Endothelial cell of umbilical vein (primary cell): ENCODE results near the gene ALG12. TPM values are rescaled to one million over a fixed set of nuclear protein-coding genes. Genes with fewer than 3 reads are reported as not detected.
A peak's percentile ranks its signal among the peaks of the same experiment; 100 is the strongest.

Source experiments
- BruUV-seq: library from RNA; stranded (reverse); fragments of 400-500 nt; replicated peaks from 2 replicates; lab custom pipeline; 2021; lab: Mats Ljungman, UMichigan
- CTCF ChIA-PET: fragments of 300-600, 350-600 bp; sonication (Branson Sonifier 250); formaldehyde crosslinking; loops from one replicate; lab custom pipeline; 2021; ENCODE audit warnings: antibody characterized with exemption, inconsistent platforms; lab: Charles Lee
- POLR2A ChIA-PET: fragments of 300-600, 350-600 bp; sonication (Branson Sonifier 250); formaldehyde crosslinking; loops from one replicate; lab custom pipeline; 2021; ENCODE audit warnings: antibody characterized with exemption, inconsistent platforms; lab: Charles Lee
- DNase-seq: peaks from one replicate; pipeline ENCODE4 v3.0.0-alpha.2; 2011; ENCODE audit warnings: low read depth, low spot score
- FAIRE-seq: peaks from 2 replicates; lab custom pipeline; 2011; peaks lifted over from hg19 to GRCh38; lab: Jason Lieb, UNC
- H2AFZ ChIP-seq: 2 replicates; pipeline ENCODE4 v1.6.0; 2012; ENCODE audit warnings: low read depth, low read length, control low read depth, inconsistent platforms
- H3K27ac ChIP-seq: 2 replicates; pipeline ENCODE4 v1.5.1; 2011; ENCODE audit warnings: low read depth, mild to moderate bottlenecking, control low read depth, low read length, moderate library complexity; ENCODE audit not compliant: insufficient read depth
- H3K27me3 ChIP-seq, 2 experiments: 2 replicates each; pipeline versions ENCODE4 v1.6.0 to v1.6.1; 2011; ENCODE audit warnings: low read length in 2 of 2, mixed read lengths in 1 of 2; ENCODE audit not compliant: control insufficient read depth in 2 of 2, insufficient read depth in 2 of 2
- H3K36me3 ChIP-seq, 2 experiments: 2 replicates in 1 of 2; 3 replicates in 1 of 2; pipeline ENCODE4 v1.5.1; 2011; ENCODE audit warnings: low read length in 2 of 2, mild to moderate bottlenecking in 1 of 2, moderate library complexity in 1 of 2; ENCODE audit not compliant: control insufficient read depth in 2 of 2, insufficient read depth in 2 of 2; ENCODE audit errors: extremely low read depth in 1 of 2
- H3K4me1 ChIP-seq: 3 replicates; pipeline ENCODE4 v1.5.1; 2011; ENCODE audit warnings: mild to moderate bottlenecking, low read length; ENCODE audit not compliant: control insufficient read depth, insufficient read depth; ENCODE audit errors: extremely low read depth
- H3K4me2 ChIP-seq: 2 replicates; pipeline ENCODE4 v1.6.1; 2011; ENCODE audit warnings: low read length, control low read depth, mixed read lengths; ENCODE audit not compliant: insufficient read depth
- H3K4me3 ChIP-seq, 3 experiments: fragments of 200-600 bp in 1 of 3; sonication (generic), shearing (Covaris generic) in 1 of 3; replicated peaks in 1 of 3; 2 replicates each; pipeline ENCODE4 v1.5.1; 2011 to 2016; ENCODE audit warnings: control low read depth in 3 of 3, low read length in 3 of 3, mild to moderate bottlenecking in 2 of 3, inconsistent platforms in 1 of 3, low read depth in 1 of 3, moderate library complexity in 1 of 3; ENCODE audit not compliant: insufficient read depth in 1 of 3
- H3K79me2 ChIP-seq: 2 replicates; pipeline ENCODE4 v1.6.0; 2012; ENCODE audit warnings: low read length, inconsistent platforms; ENCODE audit not compliant: control insufficient read depth, insufficient read depth
- H3K9ac ChIP-seq: replicated peaks from 2 replicates; pipeline ENCODE3; 2011; ENCODE audit warnings: low read length, control low read depth; ENCODE audit not compliant: insufficient read depth; ENCODE audit errors: extremely low read depth
- H3K9me1 ChIP-seq: replicated peaks from 3 replicates; pipeline ENCODE4 v1.6.0; 2011; ENCODE audit warnings: mild to moderate bottlenecking, low read length; ENCODE audit not compliant: control insufficient read depth, insufficient read depth; ENCODE audit errors: extremely low read depth
- H3K9me3 ChIP-seq: replicated peaks from 2 replicates; pipeline ENCODE4 v1.5.1; 2012; ENCODE audit warnings: low read length, inconsistent platforms; ENCODE audit not compliant: control insufficient read depth, insufficient read depth
- H4K20me1 ChIP-seq: replicated peaks from 2 replicates; pipeline ENCODE3; 2011; ENCODE audit warnings: mild to moderate bottlenecking, low read length; ENCODE audit not compliant: control insufficient read depth, insufficient read depth; ENCODE audit errors: extremely low read depth
- EZH2 ChIP-seq: IDR thresholded peaks from 2 replicates; pipeline ENCODE4 v1.6.1; 2012; ENCODE audit warnings: borderline replicate concordance, low read depth, mild to moderate bottlenecking, moderate library complexity, low read length, inconsistent platforms; ENCODE audit not compliant: severe bottlenecking
- FOS ChIP-seq: IDR thresholded peaks from 2 replicates; pipeline ENCODE4 v1.6.1; 2011; ENCODE audit warnings: mild to moderate bottlenecking, low read length, moderate library complexity, borderline replicate concordance; ENCODE audit not compliant: insufficient read depth
- GATA2 ChIP-seq: IDR thresholded peaks from 2 replicates; pipeline ENCODE4 v1.7.0; 2011; ENCODE audit warnings: low read depth, mild to moderate bottlenecking, moderate library complexity, mixed read lengths, low read length; ENCODE audit not compliant: insufficient read length, insufficient read depth
- JUN ChIP-seq: IDR thresholded peaks from 2 replicates; pipeline ENCODE4 v1.6.1; 2011; ENCODE audit warnings: borderline replicate concordance, low read depth; ENCODE audit not compliant: insufficient read length, insufficient read depth
- MYC ChIP-seq: IDR thresholded peaks from one replicate; pipeline ENCODE4 v1.6.1; 2011; ENCODE audit warnings: mild to moderate bottlenecking, low read depth, low read length
- POLR2A ChIP-seq: IDR thresholded peaks from 2 replicates; pipeline ENCODE4 v1.6.1; 2012; ENCODE audit warnings: low read depth, mild to moderate bottlenecking, control low read depth, low read length
- POLR2AphosphoS5 ChIP-seq: IDR thresholded peaks from 2 replicates; pipeline ENCODE4 v1.6.1; 2012; ENCODE audit warnings: low read depth, mild to moderate bottlenecking, control low read depth, low read length, moderate library complexity; ENCODE audit not compliant: insufficient read depth
- dilution Hi-C: fragments of 300-500 bp; cut with MboI; formaldehyde crosslinking; loops from one replicate; pipeline ENCODE4 v1.15.0; 2019; ENCODE audit warnings: low sequenced_read_pairs; ENCODE audit not compliant: extremely low pct_ligation_motif_present
- intact Hi-C: fragments of 100-400 bp; cut with micrococcal nuclease; formaldehyde crosslinking; loops from one replicate; pipeline ENCODE4 v1.10.0; 2022
- polyA plus RNA-seq, 4 experiments: library from polyadenylated mRNA; depleted of rRNA in 3 of 4; stranded (reverse) in 3 of 4; unstranded in 1 of 4; fragments of >200 nt; gene quantifications; 2 replicates each; pipeline versions ENCODE4 v1.2.1 to v1.2.3, GENCODE V29; 2011 to 2012; ENCODE audit warnings: missing spikeins in 1 of 4
- total RNA-seq: library from RNA; stranded (reverse); gene quantifications from 2 replicates; pipeline ENCODE4 v1.2.3, GENCODE V29; 2021
- TF ChIP-seq, protein P1 (sequence below): IDR thresholded peaks from 2 replicates; pipeline ENCODE4 v1.6.1; 2011; ENCODE audit not compliant: insufficient read depth, insufficient read length
- TF ChIP-seq, protein P2 (sequence below), 2 donors: IDR thresholded peaks; 1 replicate in 1 of 2; 2 replicates in 1 of 2; pipeline ENCODE4 v1.5.1; 2011; ENCODE audit warnings: low read length in 2 of 2, mild to moderate bottlenecking in 2 of 2, moderate library complexity in 2 of 2, control low read depth in 1 of 2, inconsistent platforms in 1 of 2, low read depth in 1 of 2; ENCODE audit not compliant: insufficient read depth in 1 of 2; ENCODE audit errors: extremely low read depth in 1 of 2

The ALG12 gene
- total and polyA plus RNA-seq, 2 donors (not counting 3 experiments of a cell fraction or from before 2014, with no cell fraction given) = 14.6 to 18.0 TPM

DNA sequence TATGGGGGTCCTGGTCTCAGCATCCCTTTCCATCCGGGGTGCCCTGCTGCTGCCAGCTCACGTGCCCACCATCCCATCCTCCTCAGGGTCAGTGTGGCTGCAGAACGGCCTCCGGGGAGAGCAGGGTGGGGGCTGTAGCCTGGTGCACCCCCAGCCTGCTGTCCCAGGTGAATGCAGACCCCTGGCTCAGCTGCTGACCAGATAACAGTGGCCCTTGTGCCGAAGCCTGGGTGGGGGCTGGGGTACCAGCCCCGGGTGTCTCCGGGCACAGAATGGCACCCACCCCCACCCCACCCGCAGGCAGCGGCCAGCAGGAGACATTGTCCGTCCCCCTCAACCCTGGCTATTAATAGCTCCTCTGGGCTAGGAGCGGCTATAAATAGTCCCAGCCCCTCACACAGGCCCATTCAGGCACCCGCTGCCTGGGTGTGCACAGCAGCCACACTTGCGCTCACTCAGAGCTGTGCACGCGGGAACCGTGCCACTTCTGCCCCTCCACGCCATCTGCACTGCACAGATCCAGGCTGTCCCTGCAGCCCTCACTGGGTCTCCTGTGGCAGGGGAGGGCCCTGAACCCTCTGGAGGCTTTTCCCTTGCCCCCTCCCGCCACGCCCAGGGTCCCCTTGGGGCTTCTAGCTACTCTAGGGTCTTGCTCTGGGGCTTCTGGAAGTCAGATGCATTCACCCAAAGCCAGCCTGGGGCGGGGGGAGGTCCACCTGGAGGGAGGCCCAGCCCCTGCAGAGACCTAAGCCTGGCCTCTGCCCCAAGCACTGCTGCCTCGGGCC is 18.9 kb upstream of the ALG12 start:
- Histone ChIP-seq H3K9me3 (no peaks in the 10 kb centered on the region), H3K4me3 (no peak overlapping the region), H3K27ac (peak overlapping the region; percentile 85), H3K36me3 (no peaks in the 10 kb centered on the region), H4K20me1 (no peaks in the 10 kb centered on the region), H3K4me2 (no peak overlapping the region), H3K9me1 (no peaks in the 10 kb centered on the region), H3K27me3 (no peaks in the 10 kb centered on the region), H2AFZ (no peak overlapping the region), H3K79me2 (no peaks in the 10 kb centered on the region), H3K4me1 (peaks cover 50% of the 10 kb centered on the region), H3K9ac (peak overlapping the region; percentile 71)
- intact Hi-C loops = loop anchor here (1.0 kb wide), 1 partner anchor 23 kb away; the partner anchor contains the start of gene PIM3
- POLR2A ChIA-PET = interaction anchor here (0.6 to 1.8 kb wide), 6 partner anchors 13 to 30 kb away, joined by 3 to 14 read pairs (median 4); partner anchors contain the start of gene PIM3
- dilution Hi-C loops = no loop called here
- CTCF ChIA-PET = interaction anchor here (0.9 to 4.3 kb wide), 4 partner anchors 23 to 94 kb away, joined by 3 to 34 read pairs (median 3); no protein-coding TSS in a partner anchor
- FAIRE-seq (peak; percentile 62), DNase-seq (peak; percentile 60)
- no peak for TF ChIP-seq GATA2
- TSS peak; percentile 89 for BruUV-seq

DNA sequence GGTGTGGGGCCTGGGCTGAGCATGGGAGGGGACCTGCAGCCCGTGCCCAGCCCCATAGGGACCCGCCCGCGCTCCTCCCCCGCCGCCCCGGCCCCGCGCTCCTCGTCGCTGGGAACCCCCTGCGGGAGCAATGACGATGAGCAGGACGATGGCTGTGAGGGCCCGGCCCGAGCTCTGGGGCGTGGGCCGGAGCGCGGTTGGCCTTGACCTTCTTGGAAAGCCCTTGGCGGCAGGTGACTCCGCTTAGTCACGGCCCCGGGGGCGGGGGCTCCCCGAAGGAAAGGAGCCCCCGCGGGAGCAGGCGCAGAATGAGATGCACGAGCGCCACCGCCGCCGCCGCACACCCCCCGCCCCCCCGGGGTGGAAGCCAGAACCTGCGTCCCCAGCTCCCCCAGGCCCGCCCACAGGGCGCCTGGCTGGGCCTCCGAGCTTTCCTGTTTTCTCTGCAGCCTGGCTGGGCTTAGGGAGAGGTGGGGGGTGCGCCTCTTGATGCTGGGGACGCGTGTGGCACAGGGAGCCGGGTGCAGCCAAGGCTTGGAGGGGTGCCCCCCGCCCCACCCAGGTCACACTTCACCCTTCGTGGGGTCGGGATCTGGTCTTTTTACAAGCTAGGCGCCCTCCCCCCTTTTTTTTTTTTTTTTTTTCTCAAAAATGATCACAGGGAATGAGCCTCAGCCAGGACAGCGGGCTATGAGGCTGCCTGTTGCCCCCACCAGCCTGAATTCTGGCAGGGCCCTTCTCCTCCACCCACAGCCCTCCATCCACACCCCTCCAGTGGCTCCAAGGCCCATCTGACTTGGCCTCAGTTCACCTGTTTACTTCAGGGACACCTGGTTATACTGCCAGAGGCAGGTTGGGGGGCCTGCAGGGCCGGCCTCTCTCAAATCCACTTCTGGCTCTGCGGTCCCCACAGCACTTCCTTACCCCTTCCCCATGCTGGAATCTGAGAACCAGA is 18.1 kb upstream of the ALG12 start:
- peak; percentile 97 for DNase-seq
- dilution Hi-C loops = no loop called here
- peak overlapping the region; percentile 30 for H3K4me2 ChIP-seq
- H4K20me1 ChIP-seq = no peaks in the 10 kb centered on the region
- no peaks in the 10 kb centered on the region for H3K36me3 ChIP-seq
- H3K9ac ChIP-seq = peak overlapping the region; percentile 71
- H2AFZ ChIP-seq = no peak overlapping the region
- no peaks in the 10 kb centered on the region for H3K9me1 ChIP-seq
- peak; percentile 94 for FAIRE-seq
- H3K4me1 ChIP-seq = peaks cover 56% of the 10 kb centered on the region
- H3K9me3 ChIP-seq = no peaks in the 10 kb centered on the region
- no peaks in the 10 kb centered on the region for H3K27me3 ChIP-seq
- ChIA-PET POLR2A (interaction anchor here (0.7 to 1.8 kb wide), 4 partner anchors 10 to 290 kb away, joined by 4 to 14 read pairs (median 8); partner anchors contain the start of gene PIM3), CTCF (interaction anchor here (0.9 to 4.3 kb wide), 6 partner anchors 12 to 95 kb away, joined by 3 to 34 read pairs (median 3); no protein-coding TSS in a partner anchor)
- peak overlapping the region in 1 of 3 experiments; percentile 13 for H3K4me3 ChIP-seq
- TF ChIP-seq FOS = peak; percentile 65
- TF ChIP-seq MYC = no peak
- peak; percentile 8 for TF ChIP-seq JUN
- peak; percentile 56 for TF ChIP-seq POLR2AphosphoS5
- peak; percentile 52 for TF ChIP-seq POLR2A
- TF ChIP-seq, protein P1, sequence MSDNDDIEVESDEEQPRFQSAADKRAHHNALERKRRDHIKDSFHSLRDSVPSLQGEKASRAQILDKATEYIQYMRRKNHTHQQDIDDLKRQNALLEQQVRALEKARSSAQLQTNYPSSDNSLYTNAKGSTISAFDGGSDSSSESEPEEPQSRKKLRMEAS = no peak
- TF ChIP-seq EZH2 = no peak
- TF ChIP-seq, protein P2, sequence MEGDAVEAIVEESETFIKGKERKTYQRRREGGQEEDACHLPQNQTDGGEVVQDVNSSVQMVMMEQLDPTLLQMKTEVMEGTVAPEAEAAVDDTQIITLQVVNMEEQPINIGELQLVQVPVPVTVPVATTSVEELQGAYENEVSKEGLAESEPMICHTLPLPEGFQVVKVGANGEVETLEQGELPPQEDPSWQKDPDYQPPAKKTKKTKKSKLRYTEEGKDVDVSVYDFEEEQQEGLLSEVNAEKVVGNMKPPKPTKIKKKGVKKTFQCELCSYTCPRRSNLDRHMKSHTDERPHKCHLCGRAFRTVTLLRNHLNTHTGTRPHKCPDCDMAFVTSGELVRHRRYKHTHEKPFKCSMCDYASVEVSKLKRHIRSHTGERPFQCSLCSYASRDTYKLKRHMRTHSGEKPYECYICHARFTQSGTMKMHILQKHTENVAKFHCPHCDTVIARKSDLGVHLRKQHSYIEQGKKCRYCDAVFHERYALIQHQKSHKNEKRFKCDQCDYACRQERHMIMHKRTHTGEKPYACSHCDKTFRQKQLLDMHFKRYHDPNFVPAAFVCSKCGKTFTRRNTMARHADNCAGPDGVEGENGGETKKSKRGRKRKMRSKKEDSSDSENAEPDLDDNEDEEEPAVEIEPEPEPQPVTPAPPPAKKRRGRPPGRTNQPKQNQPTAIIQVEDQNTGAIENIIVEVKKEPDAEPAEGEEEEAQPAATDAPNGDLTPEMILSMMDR (IDR thresholded peaks at IDR 0.05; ENCODE audit: extremely low read depth in 1 of 2, insufficient read depth in 1 of 2, low read depth in 1 of 2, low read length in 2 of 2) = no peak
- intact Hi-C loops = loop anchor here (1.0 kb wide), 1 partner anchor 24 kb away; the partner anchor contains the start of gene PIM3
- peak overlapping the region; percentile 85 for H3K27ac ChIP-seq
- no TSS peak for BruUV-seq
- H3K79me2 ChIP-seq = no peaks in the 10 kb centered on the region
